Urothelium cell line (cell line): Measurements from ENCODE around the gene ABTB1.
"Not testable (repeated sequence)": the region's sequence is repeated elsewhere in the genome, so short reads cannot be mapped to it uniquely, and the experiment has no call there.

Experiments used
- DNase-seq: peaks from one replicate; pipeline ENCODE4 v3.0.0; 2011; ENCODE audit warnings: low spot score, mixed read lengths
- FAIRE-seq: peaks from 2 replicates; lab custom pipeline; 2011; peaks lifted over from hg19 to GRCh38; lab: Jason Lieb, UNC

Gene ABTB1

DNA sequence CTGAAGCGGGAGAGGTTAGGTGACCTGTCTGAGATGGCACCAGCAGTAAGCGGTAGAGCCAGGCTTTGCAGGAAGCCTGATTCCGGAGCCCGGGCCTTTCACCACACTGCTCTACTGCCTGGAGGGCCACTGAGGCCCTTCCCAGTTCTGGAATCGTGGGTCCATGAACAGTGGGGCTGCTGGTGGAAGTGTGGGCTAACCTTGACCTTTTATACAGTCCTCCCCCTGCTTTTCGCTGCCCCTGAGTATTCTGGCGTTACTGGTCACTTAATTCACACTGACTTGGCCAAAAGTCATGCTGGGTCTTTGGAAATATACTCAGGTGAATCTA, 2.6 kb upstream of the ABTB1 start:
- FAIRE-seq = no peak
- DNase-seq = no peak

DNA sequence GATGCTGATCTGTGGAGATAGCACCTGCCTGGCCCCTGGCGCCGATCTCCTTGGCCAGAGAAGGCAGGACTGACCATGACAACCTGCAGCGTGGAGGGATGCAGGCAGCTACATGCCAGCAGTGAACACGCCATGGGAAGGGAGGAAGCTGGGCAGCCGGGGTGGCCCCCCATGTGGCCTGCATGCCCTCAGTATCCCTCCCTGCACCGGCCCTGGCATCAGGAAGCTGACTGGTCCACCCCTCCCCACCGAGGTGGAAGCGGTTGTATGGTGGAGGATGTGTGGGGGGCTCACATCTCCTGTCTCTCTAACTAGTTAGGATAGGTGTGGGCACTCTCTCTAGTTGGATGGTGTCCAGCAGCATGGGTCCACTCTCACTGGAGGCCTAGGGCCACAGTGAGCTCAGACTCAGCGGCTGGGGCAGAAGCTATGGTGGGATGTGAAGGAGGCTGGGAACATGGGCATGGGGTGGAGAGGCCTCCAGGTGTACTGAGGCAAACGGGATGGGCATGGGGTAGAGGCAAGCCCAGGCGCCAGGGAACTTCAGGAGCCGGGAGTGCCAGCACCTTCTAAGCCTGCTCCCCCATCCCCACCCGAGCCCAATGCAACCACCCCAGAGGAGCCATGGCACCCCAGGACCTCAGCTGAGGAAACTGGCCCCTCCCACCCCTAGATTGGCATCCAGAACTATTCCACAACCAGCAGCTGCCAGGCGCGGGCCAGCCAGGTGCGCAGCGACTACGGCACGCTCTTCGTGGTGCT, 1.8 kb upstream of the ABTB1 start:
- DNase-seq (no peak), FAIRE-seq (no peak)

DNA sequence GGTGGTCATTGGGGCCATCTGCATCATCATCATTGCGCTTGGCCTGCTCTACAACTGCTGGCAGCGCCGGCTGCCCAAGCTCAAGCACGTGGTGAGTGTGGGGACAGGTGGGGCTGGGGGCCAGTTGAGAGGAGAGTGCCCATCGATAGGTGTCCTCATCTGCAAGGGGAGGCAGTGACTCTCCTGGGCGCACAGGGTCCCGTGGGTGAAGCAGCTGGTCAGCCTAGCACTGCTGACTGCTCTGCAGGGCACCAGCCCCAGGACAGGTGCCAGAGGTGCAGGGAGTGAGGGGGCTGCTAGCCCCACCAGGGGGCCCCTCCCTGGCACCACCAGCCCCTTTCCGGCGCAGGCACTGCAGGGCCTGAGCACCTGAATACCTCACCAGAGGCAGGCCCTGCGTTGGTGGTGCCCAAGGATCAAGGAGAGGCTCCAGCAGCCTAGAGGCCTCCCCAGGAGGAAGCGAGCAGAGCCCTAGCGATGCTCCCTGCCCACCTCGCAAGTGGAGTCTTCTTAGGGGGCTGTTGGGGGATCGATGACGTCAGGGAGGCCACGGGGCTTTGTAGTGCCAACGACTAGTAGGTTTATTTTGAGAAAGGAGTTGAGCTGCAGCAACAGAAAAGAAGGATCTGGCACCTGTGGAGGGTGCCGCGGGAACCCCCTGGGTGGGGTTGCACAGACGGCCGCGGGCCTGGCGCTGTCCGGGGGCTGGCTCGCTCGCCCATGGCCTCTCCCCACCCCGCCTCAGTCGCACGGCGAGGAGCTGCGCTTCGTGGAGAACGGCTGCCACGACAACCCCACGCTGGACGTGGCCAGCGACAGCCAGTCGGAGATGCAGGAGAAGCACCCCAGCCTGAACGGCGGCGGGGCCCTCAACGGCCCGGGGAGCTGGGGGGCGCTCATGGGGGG, 976 bp upstream of the ABTB1 start:
- peak; percentile 41 for DNase-seq
- FAIRE-seq = no peak

DNA sequence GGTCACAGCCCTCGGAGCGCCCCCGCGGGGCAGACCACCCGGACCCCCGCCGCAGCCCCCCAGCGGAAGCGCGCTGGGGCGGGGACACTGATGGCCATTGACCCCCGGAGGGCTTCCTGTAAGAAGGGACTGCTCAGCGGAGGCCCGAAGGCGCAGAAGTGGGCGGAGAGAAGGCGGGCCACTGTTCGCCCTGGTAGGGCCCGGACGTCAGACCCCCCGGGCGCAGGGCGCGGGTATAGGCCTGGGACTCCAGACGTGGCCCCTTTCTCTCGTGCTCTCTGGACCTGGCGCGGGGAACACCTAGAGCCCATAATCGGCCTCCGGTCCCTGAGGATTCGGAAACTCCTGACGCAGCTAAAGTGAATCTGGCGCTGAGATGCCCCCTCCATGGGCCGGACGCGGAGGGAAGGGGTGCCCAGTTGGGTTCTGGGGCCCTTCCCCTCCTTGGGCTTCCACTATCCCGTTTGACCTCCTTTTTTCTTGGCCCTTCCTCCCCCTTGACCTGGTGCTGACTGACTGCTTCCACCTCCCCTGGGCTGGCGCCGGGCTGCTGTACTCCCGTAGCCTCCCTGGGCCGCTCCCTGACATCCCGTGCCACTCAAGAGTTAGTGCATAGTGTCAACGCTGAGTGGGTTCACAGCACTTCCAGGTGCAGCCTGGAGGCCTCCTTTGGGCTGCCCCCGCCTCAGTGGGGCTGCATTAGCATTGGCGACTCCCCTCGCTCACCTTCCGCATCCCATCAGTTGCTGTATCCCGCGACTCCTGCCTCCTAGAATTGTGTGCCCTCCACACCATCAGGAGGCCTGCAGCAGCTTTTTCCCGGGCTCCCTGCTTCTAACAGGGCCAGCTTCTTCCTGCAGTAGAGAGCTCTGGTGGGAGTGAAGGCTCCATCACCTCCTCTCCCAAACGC, 694 bp downstream of the ABTB1 start:
- DNase-seq (peak; percentile 60), FAIRE-seq (no peak)

- DNase-seq (no peak), FAIRE-seq (no peak)
Measured at GRCh38 chr3:127674101-127674721, 1.5 kb downstream of the ABTB1 start.

DNA sequence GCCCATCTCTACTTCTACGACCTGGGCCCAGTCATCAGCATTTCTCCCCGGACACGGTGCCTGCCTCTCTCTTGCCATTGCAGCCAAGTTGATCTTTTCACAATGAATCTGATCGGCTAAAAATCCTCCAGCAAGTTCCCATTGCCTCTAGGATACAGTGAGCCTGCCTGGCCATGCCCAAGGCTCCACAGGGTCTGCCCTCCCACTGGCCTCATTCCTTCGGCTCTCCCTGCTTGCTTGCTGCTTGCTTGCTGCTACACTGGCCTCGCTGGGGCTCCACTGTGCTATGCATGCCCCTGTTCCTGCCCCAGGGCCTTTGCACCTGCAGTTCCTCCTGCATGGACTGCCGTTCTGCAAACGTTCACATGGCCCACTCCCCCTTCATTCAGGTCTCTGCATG, 2.0 kb downstream of the ABTB1 start:
- FAIRE-seq = no peak

DNA sequence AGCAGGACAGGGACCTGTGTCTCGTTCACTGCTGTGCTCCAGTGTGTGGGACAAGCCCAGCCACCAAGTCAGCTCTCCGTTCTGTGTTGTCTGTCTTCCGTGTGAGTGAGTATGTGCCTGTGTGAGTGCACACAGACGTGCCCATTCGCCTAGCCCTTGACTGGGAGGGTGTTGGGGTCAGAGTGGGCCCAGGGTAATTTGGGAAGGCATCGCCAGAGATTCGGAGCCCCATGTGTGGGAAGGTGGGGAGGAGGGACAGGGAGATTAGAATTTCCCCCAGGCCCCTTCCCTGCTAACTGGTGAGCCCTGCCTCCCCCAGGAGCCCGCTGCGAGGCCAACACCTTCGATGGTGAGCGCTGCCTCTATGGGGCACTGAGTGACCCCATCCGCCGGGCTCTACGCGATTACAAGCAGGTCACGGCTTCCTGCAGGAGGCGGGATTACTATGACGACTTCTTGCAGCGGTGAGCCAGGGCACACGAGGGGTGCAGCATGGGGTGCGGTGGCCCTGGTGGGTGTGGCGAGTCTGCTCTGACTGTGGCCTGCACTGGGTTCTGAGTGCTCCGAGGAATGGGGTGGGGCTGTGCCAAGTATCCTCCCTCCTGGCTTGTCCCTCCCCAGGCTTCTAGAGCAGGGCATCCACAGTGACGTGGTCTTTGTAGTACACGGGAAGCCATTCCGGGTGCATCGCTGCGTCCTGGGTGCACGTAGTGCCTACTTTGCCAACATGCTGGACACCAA, 3.1 kb downstream of the ABTB1 start:
- FAIRE-seq (no peak), DNase-seq (no peak)

More for the DNA sequence above, 2.0 kb downstream of the ABTB1 start:
- no peak for DNase-seq

- FAIRE-seq (no peak), DNase-seq (no peak)
Measured at GRCh38 chr3:127676456-127676855, 3.7 kb downstream of the ABTB1 start.

DNA sequence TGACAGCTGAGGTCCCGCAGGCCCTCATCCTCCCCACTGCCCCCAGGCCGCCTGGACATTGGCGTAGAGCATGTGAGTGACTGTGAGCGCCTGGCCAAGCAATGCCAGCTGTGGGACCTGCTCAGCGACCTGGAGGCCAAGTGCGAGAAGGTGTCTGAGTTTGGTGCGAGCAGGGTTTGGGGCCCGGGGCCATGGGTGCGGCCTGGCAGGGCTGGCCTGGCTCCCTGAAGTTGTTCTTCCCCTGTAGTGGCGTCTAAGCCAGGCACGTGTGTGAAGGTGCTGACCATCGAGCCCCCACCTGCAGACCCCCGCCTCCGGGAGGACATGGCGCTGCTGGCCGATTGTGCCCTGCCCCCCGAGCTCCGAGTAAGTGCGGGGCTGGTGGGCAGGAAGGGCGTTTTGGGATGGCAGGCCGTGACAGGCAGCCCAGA, 4.2 kb downstream of the ABTB1 start:
- DNase-seq = no peak
- FAIRE-seq = no peak

DNA sequence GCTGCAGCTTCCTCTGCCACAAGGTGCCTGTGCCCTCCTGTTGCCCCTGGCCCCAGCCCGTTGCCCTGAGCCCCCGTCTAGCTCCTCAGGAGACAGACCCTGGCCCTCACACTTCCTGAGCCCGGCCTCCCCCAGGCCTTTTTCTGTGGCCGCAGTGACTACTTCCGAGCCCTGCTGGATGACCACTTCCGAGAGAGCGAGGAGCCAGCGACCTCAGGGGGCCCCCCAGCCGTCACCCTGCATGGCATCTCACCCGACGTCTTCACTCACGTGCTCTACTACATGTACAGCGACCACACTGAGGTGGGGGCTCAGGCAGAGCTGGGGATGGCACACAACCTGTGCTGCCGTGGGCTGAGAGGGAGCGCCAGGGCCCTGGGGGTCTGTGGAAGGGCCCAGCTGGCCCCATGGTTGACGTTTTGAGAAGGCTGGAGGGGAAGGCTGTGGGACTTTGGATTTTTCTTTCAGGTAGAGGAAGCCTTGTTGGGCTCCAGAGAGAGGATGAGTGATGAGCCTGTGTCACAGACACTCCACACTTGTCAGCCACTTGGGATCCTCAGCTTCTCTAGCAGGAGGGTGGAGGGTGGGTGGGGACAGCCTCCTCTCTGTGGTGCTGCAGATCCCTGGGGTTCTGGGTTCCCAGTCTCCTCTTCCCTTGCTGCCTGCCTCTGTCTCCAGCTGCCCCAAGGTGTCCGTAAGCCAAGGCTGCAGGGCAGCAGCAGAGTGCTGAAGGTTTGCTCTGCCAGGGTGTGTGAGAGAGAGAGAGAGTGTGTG, 5.0 kb downstream of the ABTB1 start:
- DNase-seq (no peak), FAIRE-seq (no peak)

DNA sequence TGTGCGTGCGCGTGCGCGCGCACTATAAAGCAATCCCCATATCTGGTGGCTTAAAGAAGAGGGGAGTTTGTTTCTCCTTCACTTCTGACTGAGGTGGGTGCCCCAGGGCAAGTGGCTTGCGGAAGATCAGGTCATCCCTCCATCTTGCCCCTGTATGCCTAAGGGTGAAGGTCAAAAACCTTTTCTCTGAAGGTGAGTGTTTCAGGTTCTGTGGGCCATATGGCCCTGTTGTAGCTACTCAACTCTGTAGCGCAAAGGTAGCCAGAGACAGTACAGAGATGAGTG, 5.5 kb downstream of the ABTB1 start:
- DNase-seq (no peak), FAIRE-seq (no peak)

DNA sequence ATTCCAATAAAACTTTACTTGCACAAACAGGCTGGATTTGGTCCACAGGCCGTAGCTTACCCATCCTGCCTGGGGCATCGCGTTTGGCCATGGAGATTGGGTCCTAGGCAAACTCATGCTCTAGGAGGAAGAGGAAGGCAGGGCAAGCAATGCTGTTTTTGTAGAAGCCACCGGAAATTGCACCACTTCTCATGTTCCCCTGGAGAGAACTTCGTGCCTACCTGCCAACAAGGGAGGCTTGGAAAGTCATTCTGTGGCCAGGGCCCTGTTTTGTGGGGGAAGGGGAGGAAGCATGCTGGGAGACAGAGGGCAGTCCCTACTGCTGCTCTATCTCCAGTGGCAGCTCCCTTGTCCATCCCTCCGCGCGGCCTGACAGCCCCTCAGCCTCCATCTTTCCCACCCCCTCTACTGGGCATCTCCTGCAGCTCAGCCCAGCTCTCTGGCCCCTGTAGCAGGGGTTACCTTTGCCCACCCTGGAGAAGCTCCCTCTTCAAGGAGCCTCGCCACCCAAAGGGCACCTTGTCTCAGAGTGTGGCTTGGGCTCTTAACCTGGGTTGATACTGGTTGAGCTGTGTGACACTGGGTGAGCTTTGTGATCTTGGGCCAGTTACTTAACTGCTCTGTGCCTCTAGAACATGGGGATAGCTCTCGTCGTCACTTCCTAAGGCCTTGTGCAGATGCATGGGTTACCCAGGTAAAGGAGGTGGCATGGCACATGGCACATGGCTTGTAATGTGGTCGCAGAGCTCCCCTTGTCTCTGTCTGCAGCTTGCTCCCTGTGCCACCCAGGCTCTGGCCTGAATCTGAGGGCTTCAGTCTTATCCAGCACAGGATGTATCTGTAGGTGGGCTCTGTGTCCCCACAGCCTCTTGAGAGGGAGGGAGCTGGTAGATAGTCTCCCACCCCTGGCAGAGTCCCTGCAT, 6.1 kb downstream of the ABTB1 start:
- FAIRE-seq (no peak), DNase-seq (no peak)

DNA sequence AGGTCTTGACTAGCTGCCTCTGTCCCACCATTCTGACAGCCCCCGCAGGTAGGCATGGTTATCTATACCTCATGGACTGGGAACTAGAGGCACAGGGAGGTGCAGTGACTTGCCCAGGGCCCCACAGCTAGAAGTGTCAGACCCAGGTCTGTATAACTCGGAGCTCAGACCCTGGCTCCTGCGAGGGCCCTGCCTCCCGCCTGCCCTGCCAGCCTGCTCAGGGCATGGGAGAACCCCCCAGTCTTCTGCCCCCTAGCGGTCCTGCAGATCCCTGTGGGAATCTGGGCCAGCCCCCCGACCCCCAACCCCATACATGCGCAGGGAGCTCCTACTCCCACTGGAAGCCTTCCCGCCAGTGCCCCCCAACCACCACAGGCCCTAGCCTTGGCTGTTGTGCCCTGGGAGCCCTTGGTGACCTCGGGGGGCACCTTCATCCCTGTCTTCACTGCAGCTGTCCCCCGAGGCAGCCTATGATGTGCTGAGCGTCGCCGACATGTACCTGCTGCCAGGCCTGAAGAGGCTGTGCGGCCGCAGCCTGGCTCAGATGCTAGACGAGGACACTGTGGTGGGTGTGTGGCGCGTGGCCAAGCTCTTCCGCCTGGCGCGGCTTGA, 6.9 kb downstream of the ABTB1 start:
- FAIRE-seq = no peak
- no peak for DNase-seq

GRCh38 chr3:127680146-127680661, 7.5 kb downstream of the ABTB1 start:
- DNase-seq (no peak), FAIRE-seq (no peak)

GRCh38 chr3:127680798-127681221, 8.1 kb downstream of the ABTB1 start:
- DNase-seq (no peak), FAIRE-seq (no peak)

- not testable (repeated sequence) for FAIRE-seq, DNase-seq
Measured at GRCh38 chr3:127682175-127682554, 9.4 kb downstream of the ABTB1 start.

GRCh38 chr3:127682561-127682960, 9.8 kb downstream of the ABTB1 start:
- FAIRE-seq (no peak), DNase-seq (no peak)
